ENCODE measurements around the gene R3HDML. TPM values are rescaled to one million over a fixed set of nuclear protein-coding genes. Genes with fewer than 3 reads are reported as not detected.

Gene R3HDML
- total and polyA plus RNA-seq, 2 of the 13 experiments (the other 11 are each of a cell fraction or from before 2014, with no cell fraction given): not detected

DNA sequence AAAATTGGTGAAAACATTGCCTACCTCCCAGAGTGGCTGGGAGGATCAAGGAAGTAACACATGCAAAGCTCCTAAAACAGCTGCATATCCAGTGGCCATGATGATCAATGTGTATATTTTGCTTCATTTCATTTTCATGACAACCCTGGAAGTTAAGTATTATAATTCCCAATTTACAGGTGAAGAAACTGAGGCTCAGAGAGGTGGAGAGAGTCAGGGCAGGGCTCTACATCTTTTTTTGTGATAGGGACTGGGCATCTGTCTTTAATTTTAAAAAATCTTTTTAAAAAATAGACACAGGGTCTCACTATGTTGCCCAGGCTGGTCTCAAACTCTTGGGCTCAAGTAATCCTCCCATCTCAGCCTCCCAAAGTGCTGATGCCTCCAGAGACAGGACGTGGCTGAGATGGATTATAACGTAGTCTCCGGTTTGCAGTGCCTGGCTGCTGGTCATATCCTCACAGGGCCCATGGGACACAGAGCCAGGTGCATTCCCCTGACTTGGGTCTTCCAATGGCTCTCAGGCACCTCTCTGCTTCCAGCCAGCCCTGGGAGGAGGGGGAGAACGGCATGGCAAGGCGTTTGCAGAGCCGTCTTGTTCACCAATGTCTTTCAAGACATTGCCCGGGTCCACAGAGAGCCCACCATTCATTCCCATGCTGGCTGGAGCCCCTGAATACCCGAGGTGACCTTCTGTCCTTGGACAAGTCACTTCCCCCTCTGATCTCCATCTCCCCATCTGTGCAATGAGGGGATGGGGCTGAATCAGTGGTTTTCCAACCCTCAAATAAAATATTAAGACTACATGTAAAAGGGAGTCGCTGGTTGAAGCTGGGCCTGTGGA is 57.0 kb downstream of the R3HDML start (continued):
- TF ChIP-seq, protein P1, sequence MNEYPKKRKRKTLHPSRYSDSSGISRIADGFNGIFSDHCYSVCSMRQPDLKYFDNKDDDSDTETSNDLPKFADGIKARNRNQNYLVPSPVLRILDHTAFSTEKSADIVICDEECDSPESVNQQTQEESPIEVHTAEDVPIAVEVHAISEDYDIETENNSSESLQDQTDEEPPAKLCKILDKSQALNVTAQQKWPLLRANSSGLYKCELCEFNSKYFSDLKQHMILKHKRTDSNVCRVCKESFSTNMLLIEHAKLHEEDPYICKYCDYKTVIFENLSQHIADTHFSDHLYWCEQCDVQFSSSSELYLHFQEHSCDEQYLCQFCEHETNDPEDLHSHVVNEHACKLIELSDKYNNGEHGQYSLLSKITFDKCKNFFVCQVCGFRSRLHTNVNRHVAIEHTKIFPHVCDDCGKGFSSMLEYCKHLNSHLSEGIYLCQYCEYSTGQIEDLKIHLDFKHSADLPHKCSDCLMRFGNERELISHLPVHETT (CRISPR knock-in tag; conservative IDR thresholded peaks at IDR 0.05): 0 out of 2 replicates have a peak, but pooled peaks have one; percentile 10
- TF ChIP-seq HOXA5 (CRISPR knock-in tag; IDR thresholded peaks at IDR 0.05): 0 out of 2 replicates have a peak, but pooled peaks have one; percentile 19
- no peak for TF ChIP-seq EZH2 (conservative IDR thresholded peaks at IDR 0.05; ENCODE audit: low read depth, low read length)
- TF ChIP-seq YEATS4 (CRISPR knock-in tag; IDR thresholded peaks at IDR 0.05; ENCODE audit: borderline replicate concordance): peak; percentile 76; the same call in 1 of the 2 replicates
- no peak for TF ChIP-seq GATAD1 (CRISPR knock-in tag; IDR thresholded peaks at IDR 0.05)
- TF ChIP-seq NCOA5 (CRISPR knock-in tag; IDR thresholded peaks at IDR 0.05): no peak
- TF ChIP-seq ZNF768 (CRISPR knock-in tag; IDR thresholded peaks at IDR 0.05): no peak; the same call in 1 of the 2 replicates
- TF ChIP-seq GLMP (CRISPR knock-in tag; IDR thresholded peaks at IDR 0.05; ENCODE audit: borderline replicate concordance): no peak
- no peak for TF ChIP-seq ZBTB46 (CRISPR knock-in tag; IDR thresholded peaks at IDR 0.05; ENCODE audit: borderline replicate concordance)
- no peak for TF ChIP-seq CREB1 (IDR thresholded peaks at IDR 0.05)
- TF ChIP-seq CREB1 (CRISPR knock-in tag; IDR thresholded peaks at IDR 0.05): no peak
- TF ChIP-seq KMT2B (CRISPR knock-in tag; IDR thresholded peaks at IDR 0.05): 0 out of 2 replicates have a peak, but pooled peaks have one; percentile 55
- no peak for TF ChIP-seq REST (IDR thresholded peaks at IDR 0.05; ENCODE audit: borderline replicate concordance in 1 of 2, low read depth in 1 of 2, low read length in 2 of 2)

Measured in HepG2 (cell line).